ENCODE results near the gene ATP10B.

DNA sequence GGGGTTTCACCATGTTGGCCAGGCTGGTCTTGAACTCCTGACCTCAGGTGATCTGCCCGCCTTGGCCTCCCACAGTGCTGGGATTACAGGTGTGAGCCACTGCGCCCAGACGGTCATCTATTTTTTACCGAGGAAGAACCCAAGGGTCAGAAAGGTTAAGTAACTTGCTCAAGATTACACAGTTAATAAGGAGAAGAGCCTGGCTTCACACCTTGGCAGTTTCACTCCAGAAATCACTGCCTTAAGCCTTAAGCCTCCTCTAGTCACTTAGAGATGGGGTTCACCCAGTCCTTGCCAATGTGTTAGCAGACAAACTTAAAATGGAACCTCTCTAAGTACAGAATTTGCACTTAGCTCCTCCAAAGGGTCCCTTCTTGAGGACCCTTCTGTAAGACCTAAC, 314.1 kb downstream of the ATP10B start:
- no peak for TF ChIP-seq SIN3A (IDR thresholded peaks at IDR 0.05; ENCODE audit: borderline replicate concordance, insufficient read depth, low read length)
- TF ChIP-seq POLR2AphosphoS5 (IDR thresholded peaks at IDR 0.05; ENCODE audit: low read depth, low read length), result no peak
- TF ChIP-seq TAF1 (IDR thresholded peaks at IDR 0.05; ENCODE audit: borderline replicate concordance, insufficient read depth, low read length), result no peak
- TF ChIP-seq, protein P1, sequence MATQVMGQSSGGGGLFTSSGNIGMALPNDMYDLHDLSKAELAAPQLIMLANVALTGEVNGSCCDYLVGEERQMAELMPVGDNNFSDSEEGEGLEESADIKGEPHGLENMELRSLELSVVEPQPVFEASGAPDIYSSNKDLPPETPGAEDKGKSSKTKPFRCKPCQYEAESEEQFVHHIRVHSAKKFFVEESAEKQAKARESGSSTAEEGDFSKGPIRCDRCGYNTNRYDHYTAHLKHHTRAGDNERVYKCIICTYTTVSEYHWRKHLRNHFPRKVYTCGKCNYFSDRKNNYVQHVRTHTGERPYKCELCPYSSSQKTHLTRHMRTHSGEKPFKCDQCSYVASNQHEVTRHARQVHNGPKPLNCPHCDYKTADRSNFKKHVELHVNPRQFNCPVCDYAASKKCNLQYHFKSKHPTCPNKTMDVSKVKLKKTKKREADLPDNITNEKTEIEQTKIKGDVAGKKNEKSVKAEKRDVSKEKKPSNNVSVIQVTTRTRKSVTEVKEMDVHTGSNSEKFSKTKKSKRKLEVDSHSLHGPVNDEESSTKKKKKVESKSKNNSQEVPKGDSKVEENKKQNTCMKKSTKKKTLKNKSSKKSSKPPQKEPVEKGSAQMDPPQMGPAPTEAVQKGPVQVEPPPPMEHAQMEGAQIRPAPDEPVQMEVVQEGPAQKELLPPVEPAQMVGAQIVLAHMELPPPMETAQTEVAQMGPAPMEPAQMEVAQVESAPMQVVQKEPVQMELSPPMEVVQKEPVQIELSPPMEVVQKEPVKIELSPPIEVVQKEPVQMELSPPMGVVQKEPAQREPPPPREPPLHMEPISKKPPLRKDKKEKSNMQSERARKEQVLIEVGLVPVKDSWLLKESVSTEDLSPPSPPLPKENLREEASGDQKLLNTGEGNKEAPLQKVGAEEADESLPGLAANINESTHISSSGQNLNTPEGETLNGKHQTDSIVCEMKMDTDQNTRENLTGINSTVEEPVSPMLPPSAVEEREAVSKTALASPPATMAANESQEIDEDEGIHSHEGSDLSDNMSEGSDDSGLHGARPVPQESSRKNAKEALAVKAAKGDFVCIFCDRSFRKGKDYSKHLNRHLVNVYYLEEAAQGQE (IDR thresholded peaks at IDR 0.05; ENCODE audit: insufficient read depth in 1 of 2, low read depth in 2 of 2, low read length in 2 of 2), result no peak

All from PFSK-1 (cell line).